ENCODE results near the gene UNKL.

The UNKL gene

DNA sequence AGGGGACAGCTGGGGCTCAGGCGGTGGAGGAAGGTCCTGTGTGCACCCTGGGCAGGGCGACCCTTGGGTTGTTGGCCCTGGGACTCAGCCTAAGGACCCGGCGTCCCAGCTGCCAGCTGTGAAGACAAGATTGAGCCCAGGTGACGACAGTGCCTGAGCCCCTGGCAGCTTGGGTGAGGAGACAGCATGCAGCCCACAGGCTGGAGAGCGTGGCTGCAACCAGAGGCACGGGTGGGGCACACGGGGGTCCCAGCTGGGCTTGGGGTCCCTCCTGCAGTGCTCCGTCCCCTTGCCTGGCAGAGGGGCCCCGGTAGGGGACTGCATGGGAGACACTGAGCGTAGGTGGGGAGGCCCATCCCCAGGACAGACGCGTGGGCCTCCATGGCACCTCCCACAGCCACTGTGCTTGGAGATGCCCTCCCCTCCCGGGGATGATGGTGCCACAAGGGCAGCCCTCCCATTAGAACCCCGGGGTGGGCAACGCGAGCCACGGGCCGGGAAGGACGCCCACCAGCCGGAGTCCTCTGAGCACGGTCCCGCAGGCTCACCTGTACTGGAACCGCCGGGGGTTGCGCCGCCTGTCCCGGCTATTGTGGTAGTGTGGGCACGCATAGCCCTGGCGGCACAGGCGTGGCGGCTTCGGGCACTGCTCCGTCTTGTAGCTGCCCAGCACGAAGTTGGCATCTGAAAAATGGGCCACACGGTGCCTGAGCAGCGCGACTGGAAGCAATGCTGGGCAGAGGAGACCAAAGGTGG is 15.5 kb downstream of the UNKL start:
- no peak for DNase-seq

DNA sequence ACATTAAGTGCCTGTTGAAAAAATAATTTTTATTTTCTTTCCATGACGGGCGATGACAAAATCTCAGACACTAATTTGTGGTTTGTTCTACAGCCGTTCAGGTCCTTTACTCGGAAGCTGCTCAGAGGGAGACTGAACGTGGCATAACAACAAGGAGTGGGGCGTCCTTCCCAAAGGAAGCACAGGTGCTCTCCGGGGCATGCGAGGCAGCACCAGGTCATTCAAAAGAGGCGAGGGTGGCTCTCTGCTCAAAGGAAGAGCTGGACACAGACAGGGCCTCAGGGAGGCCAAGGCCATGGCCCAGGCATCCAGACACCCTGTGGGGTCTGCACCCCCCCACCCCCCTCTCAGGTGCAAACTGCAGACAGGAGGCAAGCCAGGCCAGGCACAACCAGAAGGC is 16.2 kb downstream of the UNKL start:
- DNase-seq = no peak

DNA sequence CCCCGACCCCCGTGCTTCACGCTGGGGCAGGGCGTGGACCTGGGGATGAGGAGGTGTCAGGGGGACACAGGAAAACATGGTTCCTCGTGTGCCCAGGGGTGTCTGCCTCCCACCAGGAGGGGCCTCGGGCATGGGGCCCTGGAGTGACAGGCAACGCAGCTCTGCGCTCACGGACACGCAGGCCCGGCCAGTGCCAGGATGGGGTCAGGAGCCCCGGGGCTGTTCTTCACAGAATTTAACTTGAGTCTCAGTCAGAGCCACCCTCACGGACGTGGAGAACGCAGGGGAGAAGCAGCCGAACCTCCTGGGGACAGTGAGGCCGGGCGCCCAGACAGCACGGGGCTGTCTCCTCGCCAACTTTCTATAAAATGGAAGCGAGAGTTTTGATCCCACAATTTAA is 16.7 kb downstream of the UNKL start:
- DNase-seq = no peak

DNA sequence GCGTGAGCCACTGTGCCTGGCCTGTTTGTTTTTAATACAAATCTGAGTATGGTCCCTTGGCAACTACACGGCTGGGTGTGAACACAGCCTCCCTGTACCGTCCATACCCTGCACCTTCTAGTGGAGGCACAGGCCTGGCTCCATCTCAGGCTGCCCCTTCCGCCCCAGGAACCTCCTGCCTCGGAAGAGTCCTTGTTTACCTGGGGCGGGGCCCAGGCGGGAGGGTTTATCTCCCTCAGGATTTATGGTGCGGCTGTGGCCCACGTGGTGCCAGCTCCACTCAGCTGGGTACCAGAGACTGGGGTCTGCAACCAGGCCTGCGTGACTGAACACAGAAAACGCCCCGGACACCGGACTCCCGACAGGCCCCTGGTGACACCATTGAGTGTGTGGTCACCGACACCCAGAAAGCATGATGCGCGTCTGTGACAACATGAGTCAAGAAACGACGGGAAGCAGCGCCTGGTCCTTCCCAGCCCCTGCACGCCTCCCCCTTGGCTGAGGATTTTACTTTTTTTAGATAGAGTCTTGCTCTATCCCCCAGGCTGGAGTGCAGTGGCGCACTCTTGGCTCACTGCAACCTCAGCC is 19.0 kb downstream of the UNKL start:
- DNase-seq = no peak

DNA sequence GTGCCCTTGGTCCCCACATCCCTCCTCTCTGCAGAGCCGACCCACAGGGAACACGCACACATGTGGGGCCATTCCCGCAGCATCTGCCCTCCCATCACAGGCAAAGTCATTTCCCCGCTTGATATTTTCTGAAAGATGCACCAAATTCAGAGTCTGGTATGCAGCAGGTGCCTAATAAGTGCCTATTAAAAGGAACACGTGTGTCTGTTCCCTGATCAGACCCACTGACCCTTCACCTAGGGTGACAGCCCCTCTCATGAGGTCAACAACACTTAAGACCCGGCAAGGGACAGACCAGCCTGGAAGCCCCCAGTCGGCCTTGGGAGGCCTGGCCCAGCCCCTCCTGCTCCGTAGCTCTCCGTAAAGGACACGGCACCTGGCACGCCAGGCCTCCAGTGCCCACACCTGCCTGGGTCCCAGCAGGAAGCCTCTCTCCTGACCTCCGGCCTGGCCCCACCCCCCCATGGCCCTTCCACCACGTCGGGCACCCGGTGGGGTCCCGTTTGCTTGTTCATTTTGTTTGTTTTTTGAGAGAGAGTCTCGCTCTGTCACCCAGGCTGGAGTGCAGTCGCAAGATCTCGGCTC is 20.0 kb downstream of the UNKL start:
- DNase-seq = no peak

DNA sequence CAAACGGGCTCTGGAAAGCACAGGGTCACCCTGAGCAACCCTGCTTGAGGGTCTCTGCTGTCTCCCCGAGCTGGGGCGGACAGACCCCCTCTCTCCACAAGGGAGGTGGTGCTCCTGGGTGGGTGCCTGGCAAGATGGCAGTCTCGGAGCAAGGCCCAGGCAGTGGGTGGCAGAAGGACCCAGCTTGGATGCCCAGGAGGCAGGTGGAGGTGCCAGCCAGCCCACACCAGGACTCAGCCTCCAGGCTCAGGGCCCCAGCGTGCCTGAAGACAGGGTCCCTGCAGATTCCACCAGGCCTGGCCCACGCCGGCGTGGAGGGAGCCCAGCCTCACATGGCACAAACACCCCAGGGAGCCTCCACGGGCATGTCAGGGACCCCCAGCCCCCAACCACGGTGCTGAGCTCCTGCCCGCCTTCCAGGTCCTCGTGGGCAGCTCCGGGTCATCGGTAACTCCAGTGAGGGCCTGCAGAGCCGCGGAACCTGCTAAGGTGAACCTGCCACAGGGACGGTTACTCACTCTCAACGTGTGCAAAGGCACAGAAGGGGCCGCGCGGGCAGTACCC is 20.8 kb downstream of the UNKL start:
- no peak for DNase-seq

DNA sequence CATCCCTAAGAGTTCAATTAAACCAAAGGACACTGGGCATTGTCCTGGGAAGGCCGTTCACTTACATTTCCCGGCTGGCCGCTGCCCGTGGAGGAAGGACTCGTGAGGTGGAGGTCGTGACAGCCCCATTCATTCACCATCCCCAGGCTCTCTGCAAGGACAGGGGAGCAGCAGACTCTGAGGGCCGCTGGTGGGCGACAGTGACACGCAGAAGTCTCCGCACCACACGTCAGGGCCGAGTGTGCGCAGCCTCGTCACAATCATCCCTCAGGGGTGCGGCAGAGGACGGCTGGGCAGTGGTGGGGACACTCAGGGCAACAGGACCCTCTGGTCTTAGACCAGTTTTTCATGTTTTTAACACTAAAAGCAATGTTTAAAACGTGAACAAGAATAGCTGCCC is 21.7 kb downstream of the UNKL start:
- no peak for DNase-seq

DNA sequence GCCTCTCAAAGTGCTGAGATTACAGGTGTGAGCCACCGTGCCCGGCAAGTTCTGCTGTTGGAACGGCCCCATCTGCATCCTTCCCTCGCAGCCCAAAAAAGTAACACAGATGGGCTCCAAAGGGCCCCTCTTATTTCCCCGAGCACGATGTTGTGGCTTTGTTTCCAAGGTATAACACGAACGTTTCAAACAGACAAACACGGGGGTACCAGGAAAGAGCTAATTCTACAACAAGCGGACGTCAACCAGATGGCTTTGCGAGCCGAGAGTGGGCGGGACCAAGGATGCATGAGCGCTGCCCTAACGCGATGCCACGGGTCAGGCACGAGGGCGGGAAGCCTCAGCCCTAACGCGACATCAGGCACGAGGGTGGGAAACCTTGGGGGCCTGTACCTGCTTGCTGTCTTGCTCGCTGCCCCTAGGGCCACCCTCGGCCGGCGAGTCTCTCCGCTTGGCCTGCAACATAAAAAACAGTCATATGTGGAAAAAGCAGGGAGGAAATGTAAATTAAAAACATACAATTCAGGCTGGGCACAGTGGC is 24.2 kb downstream of the UNKL start:
- DNase-seq = no peak

DNA sequence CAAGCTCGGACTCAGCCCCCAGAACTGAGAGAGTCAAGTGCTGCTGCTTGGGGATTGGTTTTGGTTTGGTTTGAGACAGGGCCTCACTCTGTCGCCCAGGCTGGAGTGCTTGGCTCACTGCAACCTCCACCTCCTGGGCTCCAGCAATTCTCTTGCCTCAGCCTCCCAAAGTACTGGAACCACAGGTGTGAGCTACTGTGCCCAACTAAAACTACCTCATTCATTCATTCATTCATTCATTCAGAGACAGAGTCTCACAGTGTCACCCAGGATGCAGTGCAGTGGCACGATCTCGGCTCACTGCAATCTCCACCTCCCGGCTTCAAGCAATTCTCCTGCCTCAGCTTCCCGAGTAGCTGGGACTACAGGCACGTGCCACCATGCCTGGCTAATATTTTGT is 24.7 kb downstream of the UNKL start:
- DNase-seq = no peak

DNA sequence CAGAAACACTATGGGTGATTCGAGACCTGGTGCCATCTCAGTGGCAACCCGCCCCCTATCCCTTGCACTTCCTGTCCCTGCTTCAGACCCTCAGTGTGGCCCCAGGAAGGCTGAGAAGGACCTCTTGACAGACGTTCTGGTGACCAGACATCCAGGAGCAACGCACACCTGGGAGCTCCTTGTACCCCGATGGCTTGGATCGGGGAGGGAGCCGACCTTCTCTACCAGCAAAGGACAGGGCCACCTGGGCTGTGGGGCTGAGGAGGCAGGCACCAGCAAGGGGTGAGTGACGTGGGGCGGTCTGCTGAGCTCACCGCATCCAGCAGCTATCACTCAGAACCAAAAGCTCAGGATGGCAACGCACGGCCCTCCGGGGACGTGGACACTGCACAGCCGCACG is 27.2 kb downstream of the UNKL start:
- no peak for DNase-seq

DNA sequence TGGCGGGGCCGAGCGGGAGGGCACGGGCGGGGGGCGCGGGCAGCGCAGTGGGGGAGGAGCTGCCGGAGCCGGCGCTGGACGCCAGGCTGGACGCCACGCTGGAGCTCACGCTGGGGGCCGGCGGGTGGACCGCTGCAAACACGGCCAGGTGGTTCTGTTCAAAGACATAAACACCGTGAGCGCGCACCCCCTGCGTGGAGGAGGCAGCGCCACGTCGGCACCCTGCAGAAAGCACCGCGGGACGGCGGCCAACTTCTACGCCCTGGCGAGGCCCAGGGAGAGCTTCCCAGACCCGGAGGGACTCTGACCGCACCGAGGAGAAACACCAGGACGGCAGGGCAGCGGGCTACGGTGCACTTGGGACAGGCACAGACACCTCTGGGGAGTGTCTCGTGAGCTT is 29.3 kb downstream of the UNKL start:
- DNase-seq = no peak

DNA sequence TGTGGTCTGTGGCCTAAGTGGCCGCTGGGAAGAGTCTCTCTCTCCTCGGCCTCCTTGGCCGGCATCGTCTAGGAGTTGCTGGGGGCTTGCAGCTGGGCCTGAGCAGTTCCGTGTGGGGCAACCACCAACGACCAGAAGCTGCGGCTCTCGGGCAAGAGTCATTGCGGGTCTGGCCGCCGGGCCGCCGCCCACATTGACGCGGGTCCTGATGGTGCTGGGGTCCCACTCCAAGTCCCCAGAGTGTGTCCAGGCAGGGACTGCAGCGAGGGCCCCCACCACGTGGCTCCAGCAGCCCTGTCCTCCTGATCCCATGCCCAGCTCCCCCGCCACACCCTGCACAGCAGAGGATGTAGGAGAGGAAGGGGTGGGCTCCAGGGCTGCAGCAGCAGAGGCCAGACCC is 30.9 kb downstream of the UNKL start:
- no peak for DNase-seq

DNA sequence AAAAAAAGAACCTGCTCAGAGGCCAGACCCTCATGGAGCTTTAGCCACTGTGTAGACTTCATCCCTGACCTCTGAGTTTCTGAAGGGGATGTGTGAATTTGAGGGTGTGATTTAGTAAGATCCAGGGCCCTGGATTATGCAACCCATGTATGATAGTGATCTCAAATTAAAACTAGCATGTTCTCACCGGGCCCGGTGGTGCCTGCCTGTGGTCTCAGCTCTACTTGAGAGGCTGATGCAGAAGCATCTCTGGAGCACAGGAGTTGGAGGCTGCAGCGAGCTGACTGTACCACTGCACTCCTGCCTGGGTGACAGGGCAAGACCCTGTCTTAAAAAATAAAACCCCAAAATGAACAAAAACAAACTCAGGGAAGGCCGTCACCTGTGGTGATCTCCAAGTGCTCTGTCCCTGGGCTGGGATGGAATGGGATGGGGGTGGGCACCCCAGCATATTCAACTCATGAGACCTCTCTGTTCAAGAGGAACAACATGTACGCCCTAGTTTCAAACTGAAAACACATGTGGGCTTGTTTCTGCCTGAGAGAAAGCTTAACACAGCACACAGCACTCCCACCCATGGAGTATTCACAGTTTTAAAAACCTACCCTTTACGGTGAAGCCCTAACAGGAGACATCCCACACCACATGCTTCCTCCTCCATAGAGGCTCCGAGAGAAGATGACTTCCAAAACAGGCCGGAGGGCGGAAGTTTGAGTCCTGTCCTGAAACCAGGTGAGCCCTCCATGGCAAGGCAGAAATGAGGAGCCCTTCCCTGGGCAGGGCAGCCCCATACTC is 32.7 kb downstream of the UNKL start:
- DNase-seq = no peak

DNA sequence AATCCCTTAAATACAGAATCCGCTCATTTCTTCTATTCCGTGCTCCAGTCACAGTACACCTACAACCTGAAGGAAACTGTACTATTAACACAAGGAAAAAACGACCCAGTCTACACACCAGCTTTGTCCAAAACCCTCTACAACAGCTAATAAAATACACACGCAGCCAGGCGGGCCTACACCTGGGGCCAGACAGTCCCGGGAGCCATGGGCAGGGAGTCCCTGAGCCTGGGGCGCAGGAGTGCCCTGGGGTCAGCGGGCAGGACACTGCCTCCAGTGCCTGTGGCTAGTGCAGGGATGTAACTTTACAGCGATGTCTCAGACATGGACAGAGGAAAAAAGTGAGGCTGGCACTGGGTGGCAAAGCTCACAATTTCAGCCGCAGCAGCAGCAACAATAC is 34.3 kb downstream of the UNKL start:
- no peak for DNase-seq

DNA sequence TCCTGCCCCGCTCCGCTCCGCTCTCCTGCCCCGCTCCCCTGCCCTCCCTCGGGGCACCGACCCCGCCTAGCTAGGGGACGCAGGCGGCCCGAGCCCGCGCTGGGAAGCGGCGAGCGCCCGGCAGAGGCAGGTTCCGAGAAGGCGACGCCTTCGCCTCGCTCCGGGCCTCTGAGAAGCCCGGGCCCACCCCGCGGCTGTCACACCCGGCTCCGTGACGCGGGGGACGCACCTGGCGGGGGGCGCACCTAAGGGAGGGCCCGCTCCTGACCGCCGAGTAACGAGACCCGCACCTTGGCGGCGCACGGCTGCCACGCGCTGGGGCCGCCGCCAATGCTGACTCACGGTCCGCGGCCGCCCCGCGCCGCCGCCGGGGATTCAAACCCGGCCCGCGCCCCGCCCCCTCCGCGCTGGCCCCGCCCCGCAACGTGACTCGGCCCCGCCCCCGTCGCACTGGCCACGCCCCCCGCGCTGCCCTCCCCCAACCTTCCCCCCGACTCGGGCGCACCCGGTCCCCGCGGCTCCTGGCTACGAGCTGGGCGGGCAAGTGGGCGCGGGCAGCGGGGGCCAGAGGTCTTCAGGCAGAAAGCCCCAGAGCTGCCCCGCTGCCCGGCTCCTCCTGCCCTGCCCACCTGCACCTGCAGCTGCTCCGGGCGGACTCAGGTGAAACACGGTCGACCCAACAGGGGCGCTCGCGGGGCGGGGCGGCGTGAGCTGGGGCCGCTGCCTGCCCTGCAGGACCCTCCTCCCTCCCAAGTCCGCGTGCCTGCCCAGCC is 35.0 kb downstream of the UNKL start:
- no peak for DNase-seq

DNA sequence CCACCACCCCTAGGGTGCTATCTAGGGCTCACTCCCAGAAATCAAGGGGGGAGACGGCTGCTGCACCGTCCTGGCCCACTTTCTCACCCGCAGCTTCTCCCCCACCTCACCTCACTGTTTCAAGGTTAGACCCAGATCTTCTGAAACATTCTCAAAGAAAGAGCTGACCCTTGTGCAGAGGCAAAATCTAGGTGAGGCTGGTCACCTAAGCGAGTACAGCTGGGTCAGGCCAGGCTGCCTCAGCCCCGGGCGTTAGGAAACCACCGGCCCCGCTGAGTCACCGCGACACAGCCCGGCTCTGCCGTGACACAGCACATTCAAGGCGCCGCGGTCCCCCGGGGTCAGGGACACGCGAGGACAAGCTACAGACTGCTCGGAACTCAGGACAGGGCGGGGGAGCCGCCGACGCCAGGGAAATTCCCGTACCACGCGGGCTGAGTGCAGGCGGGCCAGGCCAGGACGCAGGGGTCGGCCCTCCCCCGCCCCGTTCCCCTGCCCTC is 35.6 kb downstream of the UNKL start:
- DNase-seq = no peak

DNA sequence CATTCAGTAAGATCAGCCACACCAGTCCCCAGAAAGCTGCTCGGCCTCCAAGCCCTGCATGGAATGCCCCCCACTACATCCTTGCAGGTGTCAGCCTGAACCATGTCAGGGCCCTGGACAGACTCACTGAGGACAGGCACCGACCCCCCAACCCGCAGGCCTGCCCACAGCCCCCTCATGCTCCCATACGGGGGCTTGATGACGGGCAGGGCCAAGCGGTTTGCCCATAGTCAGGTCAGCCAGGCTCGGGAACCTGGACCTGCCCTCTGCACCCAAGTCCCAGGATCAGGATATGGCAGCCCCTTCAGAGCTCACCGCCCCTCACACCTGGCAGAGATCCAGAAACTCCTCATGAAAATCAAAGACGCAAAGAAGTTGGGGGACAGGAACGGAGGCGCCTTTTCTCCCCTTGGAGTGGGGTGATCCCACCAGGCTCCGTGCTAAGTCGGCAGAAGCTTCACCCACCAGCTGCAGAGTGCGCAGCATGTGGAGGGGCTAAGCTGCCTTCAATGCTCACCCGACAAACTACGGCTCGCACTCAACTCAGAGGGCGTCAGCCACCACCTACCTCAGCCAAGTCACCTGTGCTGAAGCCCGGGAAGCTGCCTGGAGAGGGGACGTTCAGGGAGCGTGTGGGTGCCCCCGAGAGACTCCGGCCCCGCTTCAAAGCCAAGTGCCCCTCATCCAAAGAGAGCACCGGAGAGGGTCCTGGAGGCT is 36.3 kb downstream of the UNKL start:
- DNase-seq = no peak

DNA sequence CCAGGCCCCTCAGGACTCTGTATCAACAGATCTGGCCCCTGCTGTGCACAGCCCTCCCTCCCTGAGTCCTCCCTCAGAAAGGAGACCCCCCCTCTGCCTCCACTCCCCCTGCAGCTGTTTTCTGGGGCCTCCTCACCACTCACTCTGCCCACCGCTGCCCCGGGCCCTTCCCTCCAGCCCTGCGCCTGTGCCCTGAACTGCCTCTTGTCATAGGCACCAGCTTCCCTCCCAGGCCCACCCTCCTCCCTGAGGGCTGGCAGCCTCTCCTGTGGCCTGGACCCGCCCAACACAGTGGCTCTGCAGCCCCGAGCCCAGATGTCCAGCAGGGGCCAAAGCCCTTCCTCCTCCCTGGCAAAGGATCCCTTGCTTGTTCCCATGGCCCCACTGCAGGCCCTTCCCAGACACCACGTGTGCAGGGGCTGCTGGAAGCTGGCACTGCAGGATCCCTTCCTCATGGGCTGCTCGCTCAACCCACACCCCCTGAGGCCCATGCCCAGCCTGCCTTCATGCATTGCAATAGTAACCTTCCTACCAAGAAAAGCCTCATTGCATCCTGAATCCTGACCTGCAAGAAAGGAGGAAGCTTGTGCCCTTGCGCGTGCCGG is 37.0 kb downstream of the UNKL start:
- no peak for DNase-seq

DNA sequence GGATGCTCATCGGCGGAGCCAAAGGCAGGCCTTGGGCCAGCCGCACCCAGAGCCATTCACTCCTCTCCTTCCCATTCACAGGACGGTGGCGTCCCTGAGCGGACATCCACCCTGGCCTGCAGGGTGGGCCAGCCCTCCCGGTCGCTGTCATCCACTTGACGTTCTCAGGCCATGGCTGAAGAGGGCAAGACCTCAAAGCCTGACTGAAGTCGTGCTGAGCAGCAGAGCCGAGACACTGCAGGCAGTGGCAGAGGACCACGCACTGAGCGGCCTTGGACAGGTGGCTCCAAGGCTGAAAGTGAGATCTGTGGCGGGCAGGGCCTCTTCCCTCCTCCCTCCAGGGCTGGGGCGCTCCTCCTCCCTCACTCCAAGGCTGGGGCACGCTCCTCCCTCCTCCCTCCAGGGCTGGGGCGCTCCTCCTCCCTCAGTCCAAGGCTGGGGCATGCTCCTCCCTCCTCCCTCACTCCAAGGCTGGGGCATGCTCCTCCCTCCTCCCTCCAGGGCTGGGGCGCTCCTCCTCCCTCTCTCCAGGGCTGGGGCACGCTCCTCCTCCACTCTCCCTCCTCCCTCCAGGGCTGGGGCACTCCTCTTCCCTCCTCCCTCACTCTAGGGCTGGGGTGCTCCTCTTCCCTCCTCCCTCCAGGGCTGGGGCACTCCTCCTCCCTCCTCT is 38.6 kb downstream of the UNKL start:
- no peak for DNase-seq

DNA sequence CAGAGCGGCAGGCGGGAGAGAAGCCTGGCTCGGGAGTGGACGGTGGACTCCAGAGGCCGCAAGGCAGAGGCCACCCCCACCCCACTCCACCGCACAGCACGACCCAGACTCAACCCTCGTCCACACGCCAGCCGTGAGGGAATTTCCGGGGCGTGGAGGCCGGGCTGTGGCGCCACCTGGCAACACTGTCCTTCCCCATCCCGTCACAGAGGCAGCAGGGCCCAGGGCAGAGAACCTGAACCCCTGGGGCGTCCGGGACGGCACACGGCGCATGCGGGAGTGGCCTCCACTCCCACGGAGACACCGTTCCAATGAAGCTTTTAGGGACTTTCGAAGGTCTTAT is 39.2 kb downstream of the UNKL start:
- no peak for DNase-seq

Data from NCI-H1417 treated with DMSO at 0.1 percent for 48 hours (cell line).